Fibroblast of lung (primary cell): ENCODE measurements around the gene BCL2L11.

Experiments used
- EZH2 ChIP-seq: IDR thresholded peaks from 2 replicates; pipeline ENCODE4 v1.5.1; 2012; ENCODE audit warnings: low read length, control low read depth, mild to moderate bottlenecking; ENCODE audit errors: missing control alignments
- TF ChIP-seq, protein P1 (sequence below), 2 donors: IDR thresholded peaks in 1 of 2; conservative IDR thresholded peaks in 1 of 2; 1 replicate in 1 of 2; 2 replicates in 1 of 2; pipeline ENCODE4 v1.5.1; 2011 to 2012; ENCODE audit warnings: low read length in 2 of 2, control low read depth in 1 of 2, inconsistent platforms in 1 of 2, low read depth in 1 of 2, mild to moderate bottlenecking in 1 of 2

DNA sequence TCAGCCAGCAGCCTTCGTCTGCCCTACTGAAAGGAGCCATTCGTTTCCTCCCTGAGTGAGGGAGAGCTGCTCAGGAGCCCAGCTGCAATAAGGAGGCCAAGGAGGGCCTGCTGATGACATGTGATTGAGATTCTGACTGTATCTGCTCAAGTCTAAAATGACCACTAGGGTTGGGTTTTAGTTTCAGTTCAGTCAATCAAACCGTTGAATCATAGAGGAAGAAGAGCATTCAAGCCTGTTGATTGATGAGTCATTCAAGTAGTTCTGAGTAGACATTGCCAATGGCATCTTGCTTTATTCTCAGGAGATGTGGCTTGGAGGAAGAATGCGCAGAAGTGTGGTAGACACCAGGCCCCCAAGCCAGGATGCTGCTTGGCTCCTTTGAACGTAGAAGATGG is 19.9 kb upstream of the BCL2L11 start:
- TF ChIP-seq EZH2: no peak
- TF ChIP-seq, protein P1, sequence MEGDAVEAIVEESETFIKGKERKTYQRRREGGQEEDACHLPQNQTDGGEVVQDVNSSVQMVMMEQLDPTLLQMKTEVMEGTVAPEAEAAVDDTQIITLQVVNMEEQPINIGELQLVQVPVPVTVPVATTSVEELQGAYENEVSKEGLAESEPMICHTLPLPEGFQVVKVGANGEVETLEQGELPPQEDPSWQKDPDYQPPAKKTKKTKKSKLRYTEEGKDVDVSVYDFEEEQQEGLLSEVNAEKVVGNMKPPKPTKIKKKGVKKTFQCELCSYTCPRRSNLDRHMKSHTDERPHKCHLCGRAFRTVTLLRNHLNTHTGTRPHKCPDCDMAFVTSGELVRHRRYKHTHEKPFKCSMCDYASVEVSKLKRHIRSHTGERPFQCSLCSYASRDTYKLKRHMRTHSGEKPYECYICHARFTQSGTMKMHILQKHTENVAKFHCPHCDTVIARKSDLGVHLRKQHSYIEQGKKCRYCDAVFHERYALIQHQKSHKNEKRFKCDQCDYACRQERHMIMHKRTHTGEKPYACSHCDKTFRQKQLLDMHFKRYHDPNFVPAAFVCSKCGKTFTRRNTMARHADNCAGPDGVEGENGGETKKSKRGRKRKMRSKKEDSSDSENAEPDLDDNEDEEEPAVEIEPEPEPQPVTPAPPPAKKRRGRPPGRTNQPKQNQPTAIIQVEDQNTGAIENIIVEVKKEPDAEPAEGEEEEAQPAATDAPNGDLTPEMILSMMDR (conservative IDR thresholded peaks at IDR 0.05 in 1 of 2, IDR thresholded peaks at IDR 0.05 in 1 of 2; ENCODE audit: low read depth in 1 of 2, low read length in 2 of 2): no peak
